OCI-LY3 (cell line): ENCODE measurements around the gene FRMD6.

Source experiments
- CTCF ChIP-seq: fragments of 200-600, 300-600 bp; sonication (generic); IDR thresholded peaks from 2 replicates; pipeline ENCODE4 v1.5.1; 2014; ENCODE audit warnings: antibody characterized with exemption, low read length, low read depth
- EZH2phosphoT487 ChIP-seq: fragments of 200-600 bp; shearing (Covaris generic); IDR thresholded peaks from 2 replicates; pipeline ENCODE4 v1.6.1; 2018; ENCODE audit warnings: antibody characterized with exemption, mixed run types, low read depth

GRCh38 chr14:51682411-51682810 is 30.7 kb downstream of the FRMD6 start:
- TF ChIP-seq CTCF (no peak), EZH2phosphoT487 (no peak)
